ENCODE data around the gene IL6R. TPM values are rescaled to one million over a fixed set of nuclear protein-coding genes. Genes with fewer than 3 reads are reported as not detected.
A peak's percentile ranks its signal among the peaks of the same experiment; 100 is the strongest.

The IL6R gene
- total and polyA plus RNA-seq, 4 experiments from 2014 or later, result 54.6 to 106 (median 86.9) TPM

DNA sequence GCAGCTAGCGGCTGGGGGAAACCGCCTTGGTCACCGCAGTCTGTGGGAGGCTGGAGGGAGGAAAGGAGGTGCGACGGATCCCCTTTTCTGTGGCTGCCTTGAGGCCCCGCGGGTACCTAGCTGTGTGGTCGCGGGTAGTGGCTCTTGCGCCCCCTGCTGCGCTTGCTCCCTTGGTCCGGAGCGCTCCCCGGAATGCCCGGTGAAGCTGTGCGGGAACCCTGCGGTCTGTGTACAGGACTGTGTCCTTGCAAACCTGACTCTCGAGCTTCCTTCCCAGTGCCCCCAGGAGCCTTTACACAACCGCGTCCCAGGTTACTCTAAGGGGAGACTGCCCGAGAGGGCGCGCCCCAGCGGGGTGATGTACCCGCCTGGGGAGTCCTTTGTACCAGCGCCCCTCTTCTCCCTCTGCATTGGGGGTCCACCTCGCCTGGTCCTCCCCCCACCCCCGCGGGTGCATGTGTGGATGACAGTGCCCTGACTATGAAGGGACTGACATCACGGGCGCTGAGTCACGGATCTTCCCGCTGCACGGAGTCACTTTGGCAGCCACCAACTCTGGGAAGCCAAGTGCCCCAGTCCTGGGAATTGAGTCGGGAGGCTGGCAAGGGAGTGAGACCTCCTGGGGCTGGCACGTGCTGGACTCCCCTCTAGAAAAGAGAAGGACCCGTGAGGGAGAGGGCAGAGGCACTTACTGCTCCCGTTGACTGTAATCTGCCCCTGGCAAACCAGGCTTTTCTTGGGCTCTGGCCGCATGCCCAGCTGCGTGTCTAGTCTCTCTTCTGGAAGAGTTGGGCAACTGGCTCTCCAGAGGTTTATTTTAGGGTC, 816 bp downstream of the IL6R start:
- ChIA-PET POLR2A (ENCODE audit: partially characterized antibody) (interaction anchor here (0.6 to 11.9 kb wide), 19 partner anchors 8 to 569 kb away, joined by 3 to 324 read pairs (median 10); partner anchors contain the start of genes ATP8B2, SLC39A1 and UBAP2L), CTCF (ENCODE audit: partially characterized antibody) (interaction anchor here (0.9 to 10.0 kb wide), 20 partner anchors 9 to 141 kb away, joined by 3 to 106 read pairs (median 7); no protein-coding TSS in a partner anchor)
- Mint-ChIP-seq H3K4me1 (peaks cover 48 to 86% (median 64%) of the 10 kb centered on the region in 4 donors), H3K9me3 (no peaks in the 10 kb centered on the region), H3K27ac (peak overlapping the region; percentile 86 to 96 (median 94)), H3K36me3 (peaks cover 5 to 26% of the 10 kb centered on the region in 2 donors), H3K4me3 (peak overlapping the region; percentile 93 to 99 (median 97)), H3K27me3 (no peaks in the 10 kb centered on the region)
- no peaks in the 10 kb centered on the region for H3K36me3 ChIP-seq (ENCODE audit: insufficient read depth, low read length)
- intact Hi-C loops (cut with micrococcal nuclease), result loop anchor here (1.0 to 5.0 kb wide), 8 partner anchors 33 to 201 kb away; partner anchors contain the start of genes ADAR and UBE2Q1
- H3K27ac ChIP-seq (ENCODE audit: low read depth, low read length), result peak overlapping the region; percentile 68
- peaks cover 74% of the 10 kb centered on the region for H3K4me1 ChIP-seq (ENCODE audit: insufficient read depth, low read length)
- peak; percentile 29 to 74 (median 40) for DNase-seq
- no peaks in the 10 kb centered on the region for H3K9me3 ChIP-seq (ENCODE audit: control insufficient read depth in 1 of 2, low read length in 2 of 2)
- H3K4me3 ChIP-seq (ENCODE audit: low read length in 2 of 2), result peak overlapping the region; percentile 71 to 84
- H3K27me3 ChIP-seq (ENCODE audit: insufficient read depth, low read length), result no peaks in the 10 kb centered on the region

DNA sequence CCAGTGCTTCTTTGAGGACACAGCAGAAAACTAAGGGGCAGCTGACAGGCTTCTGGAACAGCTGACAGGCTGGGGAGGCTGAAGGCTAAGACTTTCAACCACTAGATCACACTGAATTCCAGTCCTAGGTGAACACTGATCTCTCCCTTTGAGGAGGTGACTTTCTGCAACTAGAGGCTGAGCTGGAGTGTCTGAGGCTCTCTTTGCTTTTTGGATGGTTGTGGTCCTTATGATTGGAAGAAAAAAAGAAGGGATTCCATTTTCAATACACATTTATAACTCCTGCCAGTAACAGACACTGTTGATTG, 1.4 kb downstream of the IL6R start:
- peak overlapping the region; percentile 71 to 84 for H3K4me3 ChIP-seq (ENCODE audit: low read length in 2 of 2)
- H3K27me3 Mint-ChIP-seq, result no peaks in the 10 kb centered on the region
- peaks cover 52 to 92% (median 68%) of the 10 kb centered on the region in 4 donors for H3K4me1 Mint-ChIP-seq
- peak overlapping the region; percentile 86 to 96 (median 94) for H3K27ac Mint-ChIP-seq
- H3K4me3 Mint-ChIP-seq, result peak overlapping the region; percentile 93 to 99 (median 97)
- no peaks in the 10 kb centered on the region for H3K36me3 ChIP-seq (ENCODE audit: insufficient read depth, low read length)
- H3K27me3 ChIP-seq (ENCODE audit: insufficient read depth, low read length), result no peaks in the 10 kb centered on the region
- H3K9me3 Mint-ChIP-seq, result no peaks in the 10 kb centered on the region
- ChIA-PET CTCF (ENCODE audit: partially characterized antibody) (interaction anchor here (1.1 to 10.0 kb wide), 17 partner anchors 9 to 655 kb away, joined by 3 to 106 read pairs (median 8); no protein-coding TSS in a partner anchor), POLR2A (ENCODE audit: partially characterized antibody) (interaction anchor here (0.8 to 11.9 kb wide), 13 partner anchors 8 to 548 kb away, joined by 3 to 324 read pairs (median 76); partner anchors contain the start of gene ATP8B2)
- intact Hi-C loops (cut with micrococcal nuclease), result loop anchor here (2.0 to 5.0 kb wide), 2 partner anchors 32 to 201 kb away; partner anchors contain the start of gene ADAR
- no peak for DNase-seq
- no peaks in the 10 kb centered on the region for H3K9me3 ChIP-seq (ENCODE audit: control insufficient read depth in 1 of 2, low read length in 2 of 2)
- H3K36me3 Mint-ChIP-seq, result peaks cover 10 to 26% of the 10 kb centered on the region in 2 donors
- peaks cover 77% of the 10 kb centered on the region for H3K4me1 ChIP-seq (ENCODE audit: insufficient read depth, low read length)
- peak overlapping the region; percentile 68 for H3K27ac ChIP-seq (ENCODE audit: low read depth, low read length)

DNA sequence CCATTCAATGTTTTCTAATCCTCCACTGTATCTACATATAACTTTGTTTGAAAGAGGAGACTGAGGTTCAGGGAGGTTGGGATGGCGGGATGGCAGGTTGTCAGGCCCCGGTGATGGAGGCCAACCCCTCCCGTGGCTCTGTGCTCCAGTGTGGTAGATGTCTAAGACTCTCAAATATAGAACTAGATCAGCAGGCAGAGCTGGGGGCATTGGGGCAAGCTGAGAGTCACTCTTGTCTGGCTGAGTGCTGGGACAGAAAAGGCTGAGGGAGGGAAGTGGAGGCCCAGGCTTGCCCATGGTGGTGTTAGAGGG, 1.7 kb downstream of the IL6R start:
- DNase-seq, result no peak
- H3K27me3 ChIP-seq (ENCODE audit: insufficient read depth, low read length), result no peaks in the 10 kb centered on the region
- H3K27ac ChIP-seq (ENCODE audit: low read depth, low read length), result peak overlapping the region; percentile 68
- Mint-ChIP-seq H3K27me3 (no peaks in the 10 kb centered on the region), H3K27ac (peak overlapping the region; percentile 86 to 96 (median 94)), H3K4me3 (peak overlapping the region; percentile 93 to 99 (median 97)), H3K36me3 (peaks cover 12 to 27% of the 10 kb centered on the region in 2 donors), H3K9me3 (no peaks in the 10 kb centered on the region), H3K4me1 (peaks cover 54 to 95% (median 68%) of the 10 kb centered on the region in 4 donors)
- peaks cover 77% of the 10 kb centered on the region for H3K4me1 ChIP-seq (ENCODE audit: insufficient read depth, low read length)
- CTCF ChIA-PET (ENCODE audit: partially characterized antibody), result interaction anchor here (1.0 to 10.0 kb wide), 18 partner anchors 8 to 655 kb away, joined by 3 to 106 read pairs (median 7); no protein-coding TSS in a partner anchor
- intact Hi-C loops (cut with micrococcal nuclease), result loop anchor here (1.0 to 5.0 kb wide), 3 partner anchors 12 to 200 kb away; partner anchors contain the start of gene ADAR
- POLR2A ChIA-PET (ENCODE audit: partially characterized antibody), result interaction anchor here (0.8 to 11.9 kb wide), 15 partner anchors 9 to 548 kb away, joined by 3 to 324 read pairs (median 35); partner anchors contain the start of gene ATP8B2
- H3K36me3 ChIP-seq (ENCODE audit: insufficient read depth, low read length), result no peaks in the 10 kb centered on the region
- H3K9me3 ChIP-seq (ENCODE audit: control insufficient read depth in 1 of 2, low read length in 2 of 2), result no peaks in the 10 kb centered on the region
- peak overlapping the region; percentile 71 to 84 for H3K4me3 ChIP-seq (ENCODE audit: low read length in 2 of 2)

DNA sequence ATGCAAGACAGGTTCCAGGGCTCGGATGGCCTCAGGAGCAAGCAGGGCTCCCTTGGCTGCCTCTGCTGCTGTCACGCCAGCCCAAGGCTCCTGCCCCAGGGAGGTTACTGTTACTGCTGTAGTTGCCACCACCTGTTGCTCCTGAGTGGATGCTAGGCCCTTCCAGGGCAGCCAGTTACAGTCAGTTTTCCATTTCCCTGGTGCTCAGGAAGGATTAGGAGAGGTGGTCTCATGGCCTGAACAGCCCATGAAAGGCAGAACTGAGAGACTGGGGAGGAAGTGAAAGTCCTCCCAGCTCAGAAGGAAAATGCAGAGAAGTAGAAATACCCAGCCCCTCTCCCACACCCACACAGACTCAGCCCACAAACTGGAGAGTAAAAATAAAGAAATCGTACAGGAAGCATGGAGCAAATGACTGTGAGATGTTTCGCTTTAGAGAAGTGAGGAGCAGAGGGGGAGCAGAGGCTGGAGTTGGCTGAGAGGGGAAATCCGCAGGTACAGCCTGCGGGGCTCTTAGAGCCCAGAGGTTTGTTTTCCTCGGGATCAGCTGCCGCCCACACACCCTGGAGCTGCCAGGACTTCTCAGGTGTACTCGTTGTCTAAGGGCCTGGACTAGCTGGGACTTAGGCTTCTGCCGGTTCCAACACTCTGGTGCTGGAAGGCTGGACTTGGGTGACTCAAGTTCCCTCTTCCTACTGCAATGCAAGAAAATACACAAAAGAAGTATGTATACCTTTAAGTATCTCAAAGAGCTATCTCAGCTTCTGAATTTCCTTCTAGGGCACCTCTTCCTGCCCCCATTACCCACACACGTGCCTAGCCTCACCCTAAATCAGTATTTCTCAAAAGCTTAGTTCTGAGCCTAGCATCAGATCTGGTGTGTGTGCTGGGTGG, 2.3 kb downstream of the IL6R start:
- Mint-ChIP-seq H3K9me3 (no peaks in the 10 kb centered on the region), H3K4me1 (peaks cover 50 to 95% (median 66%) of the 10 kb centered on the region in 4 donors), H3K27me3 (no peaks in the 10 kb centered on the region), H3K4me3 (peak overlapping the region; percentile 93 to 99 (median 97)), H3K27ac (peak overlapping the region; percentile 86 to 96 (median 94)), H3K36me3 (peaks cover 12 to 27% of the 10 kb centered on the region in 2 donors)
- Histone ChIP-seq H3K27me3 (ENCODE audit: insufficient read depth, low read length) (no peaks in the 10 kb centered on the region), H3K36me3 (ENCODE audit: insufficient read depth, low read length) (no peaks in the 10 kb centered on the region), H3K27ac (ENCODE audit: low read depth, low read length) (peak overlapping the region; percentile 68), H3K9me3 (ENCODE audit: control insufficient read depth in 1 of 2, low read length in 2 of 2) (no peaks in the 10 kb centered on the region), H3K4me3 (ENCODE audit: low read length in 2 of 2) (peak overlapping the region; percentile 71 to 84), H3K4me1 (ENCODE audit: insufficient read depth, low read length) (peaks cover 77% of the 10 kb centered on the region)
- peak in 4 of 5 donors; percentile 33 to 48 (median 45) for DNase-seq
- intact Hi-C loops (cut with micrococcal nuclease), result loop anchor here (1.0 to 5.0 kb wide), 3 partner anchors 12 to 200 kb away; partner anchors contain the start of gene ADAR
- CTCF ChIA-PET (ENCODE audit: partially characterized antibody), result interaction anchor here (0.7 to 10.0 kb wide), 20 partner anchors 8 to 654 kb away, joined by 3 to 106 read pairs (median 6); no protein-coding TSS in a partner anchor
- POLR2A ChIA-PET (ENCODE audit: partially characterized antibody), result interaction anchor here (0.8 to 11.9 kb wide), 18 partner anchors 9 to 547 kb away, joined by 3 to 324 read pairs (median 12); partner anchors contain the start of genes ATP8B2, PMVK and RPS27

DNA sequence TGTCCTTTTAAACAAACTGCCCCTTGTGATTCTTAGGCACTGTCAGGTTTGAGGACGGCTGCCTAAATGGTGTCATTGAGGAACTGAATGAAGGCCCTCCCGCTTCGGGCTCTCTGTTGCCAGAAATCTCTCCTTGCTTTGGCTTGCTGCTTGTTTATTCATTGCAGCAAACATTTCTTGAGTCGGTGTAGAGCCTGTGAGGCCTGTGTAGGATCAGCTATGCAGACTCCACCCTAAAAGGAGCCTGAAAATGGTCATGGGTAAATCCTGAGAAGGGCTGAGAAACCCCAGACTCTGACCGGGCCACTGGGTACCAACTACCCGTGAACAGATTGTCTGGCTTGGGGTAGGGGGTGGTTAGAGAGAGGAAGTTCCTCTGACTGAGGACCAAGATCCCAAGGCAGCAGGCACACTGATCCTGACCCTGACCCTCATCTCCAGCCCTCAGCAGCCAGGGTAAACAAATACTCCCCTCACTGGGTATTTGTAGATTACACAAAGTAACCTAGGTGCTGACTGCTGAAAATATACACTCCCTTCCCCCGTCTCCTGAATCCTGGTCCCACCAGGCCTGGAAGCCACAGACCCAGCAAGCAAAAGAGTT, 3.1 kb downstream of the IL6R start:
- peak overlapping the region; percentile 93 to 99 (median 97) for H3K4me3 Mint-ChIP-seq
- no peaks in the 10 kb centered on the region for H3K27me3 ChIP-seq (ENCODE audit: insufficient read depth, low read length)
- H3K27me3 Mint-ChIP-seq, result no peaks in the 10 kb centered on the region
- H3K4me1 Mint-ChIP-seq, result peaks cover 47 to 93% (median 63%) of the 10 kb centered on the region in 4 donors
- H3K9me3 Mint-ChIP-seq, result no peaks in the 10 kb centered on the region
- intact Hi-C loops (cut with micrococcal nuclease), result loop anchor here (5.0 kb wide), 1 partner anchor 199 kb away; the partner anchor contains the start of gene ADAR
- DNase-seq, result no peak
- H3K36me3 Mint-ChIP-seq, result peaks cover 12 to 29% of the 10 kb centered on the region in 2 donors
- peak overlapping the region; percentile 71 to 84 for H3K4me3 ChIP-seq (ENCODE audit: low read length in 2 of 2)
- peak overlapping the region; percentile 86 to 96 (median 94) for H3K27ac Mint-ChIP-seq
- ChIA-PET POLR2A (ENCODE audit: partially characterized antibody) (interaction anchor here (0.9 to 11.9 kb wide), 17 partner anchors 9 to 529 kb away, joined by 3 to 324 read pairs (median 10); partner anchors contain the start of genes ATP8B2, PMVK and RPS27), CTCF (ENCODE audit: partially characterized antibody) (interaction anchor here (1.0 to 10.0 kb wide), 12 partner anchors 10 to 138 kb away, joined by 3 to 106 read pairs (median 7); no protein-coding TSS in a partner anchor)
- peak overlapping the region; percentile 68 for H3K27ac ChIP-seq (ENCODE audit: low read depth, low read length)
- H3K9me3 ChIP-seq (ENCODE audit: control insufficient read depth in 1 of 2, low read length in 2 of 2), result no peaks in the 10 kb centered on the region
- H3K4me1 ChIP-seq (ENCODE audit: insufficient read depth, low read length), result peaks cover 77% of the 10 kb centered on the region
- no peaks in the 10 kb centered on the region for H3K36me3 ChIP-seq (ENCODE audit: insufficient read depth, low read length)

Data from CD4-positive, alpha-beta memory T cell (primary cell).